ENCODE measurements around the gene BRINP3. TPM values are rescaled to one million over a fixed set of nuclear protein-coding genes. Genes with fewer than 3 reads are reported as not detected.

The BRINP3 gene
- total and polyA plus RNA-seq, 2 donors (not counting 3 experiments of a cell fraction or from before 2014, with no cell fraction given), result not detected

- Histone ChIP-seq H3K4me3 (replicated peaks in 1 of 3; ENCODE audit: insufficient read depth in 1 of 3, low read depth in 1 of 3, low read length in 3 of 3) (no peak overlapping the region), H2AFZ (ENCODE audit: low read depth, low read length) (no peak overlapping the region), H3K79me2 (ENCODE audit: control insufficient read depth, insufficient read depth, low read length) (no peaks in the 10 kb centered on the region), H3K9me3 (replicated peaks; ENCODE audit: control insufficient read depth, insufficient read depth, low read length) (no peaks in the 10 kb centered on the region), H3K27ac (ENCODE audit: insufficient read depth, low read depth, low read length) (no peak overlapping the region), H3K9ac (replicated peaks; ENCODE audit: extremely low read depth, insufficient read depth, low read length) (no peak overlapping the region), H3K4me2 (ENCODE audit: insufficient read depth, low read length) (no peak overlapping the region), H3K27me3 (ENCODE audit: control insufficient read depth in 2 of 2, insufficient read depth in 2 of 2, low read length in 2 of 2) (no peaks in the 10 kb centered on the region), H3K9me1 (replicated peaks; ENCODE audit: control insufficient read depth, extremely low read depth, insufficient read depth, low read length) (no peaks in the 10 kb centered on the region), H4K20me1 (replicated peaks; ENCODE audit: control insufficient read depth, extremely low read depth, insufficient read depth, low read length) (no peaks in the 10 kb centered on the region), H3K4me1 (ENCODE audit: control insufficient read depth, extremely low read depth, insufficient read depth, low read length) (no peaks in the 10 kb centered on the region), H3K36me3 (ENCODE audit: control insufficient read depth in 2 of 2, extremely low read depth in 1 of 2, insufficient read depth in 2 of 2, low read length in 2 of 2) (no peaks in the 10 kb centered on the region)
- DNase-seq (ENCODE audit: low read depth, low spot score) (no peak), FAIRE-seq (no peak)
- TF ChIP-seq FOS (IDR thresholded peaks at IDR 0.05; ENCODE audit: borderline replicate concordance, insufficient read depth, low read length) (no peak), POLR2A (IDR thresholded peaks at IDR 0.05; ENCODE audit: low read depth, low read length) (no peak), MYC (IDR thresholded peaks at IDR 0.05; ENCODE audit: low read depth, low read length) (no peak), GATA2 (IDR thresholded peaks at IDR 0.05; ENCODE audit: insufficient read depth, insufficient read length, low read depth, low read length) (no peak), JUN (IDR thresholded peaks at IDR 0.05; ENCODE audit: borderline replicate concordance, insufficient read depth, insufficient read length, low read depth) (no peak), MAX (IDR thresholded peaks at IDR 0.05; ENCODE audit: insufficient read depth, insufficient read length) (no peak), POLR2AphosphoS5 (IDR thresholded peaks at IDR 0.05; ENCODE audit: insufficient read depth, low read depth, low read length) (no peak), EZH2 (IDR thresholded peaks at IDR 0.05; ENCODE audit: borderline replicate concordance, low read depth, low read length, severe bottlenecking) (no peak)
- TF ChIP-seq, protein P1, sequence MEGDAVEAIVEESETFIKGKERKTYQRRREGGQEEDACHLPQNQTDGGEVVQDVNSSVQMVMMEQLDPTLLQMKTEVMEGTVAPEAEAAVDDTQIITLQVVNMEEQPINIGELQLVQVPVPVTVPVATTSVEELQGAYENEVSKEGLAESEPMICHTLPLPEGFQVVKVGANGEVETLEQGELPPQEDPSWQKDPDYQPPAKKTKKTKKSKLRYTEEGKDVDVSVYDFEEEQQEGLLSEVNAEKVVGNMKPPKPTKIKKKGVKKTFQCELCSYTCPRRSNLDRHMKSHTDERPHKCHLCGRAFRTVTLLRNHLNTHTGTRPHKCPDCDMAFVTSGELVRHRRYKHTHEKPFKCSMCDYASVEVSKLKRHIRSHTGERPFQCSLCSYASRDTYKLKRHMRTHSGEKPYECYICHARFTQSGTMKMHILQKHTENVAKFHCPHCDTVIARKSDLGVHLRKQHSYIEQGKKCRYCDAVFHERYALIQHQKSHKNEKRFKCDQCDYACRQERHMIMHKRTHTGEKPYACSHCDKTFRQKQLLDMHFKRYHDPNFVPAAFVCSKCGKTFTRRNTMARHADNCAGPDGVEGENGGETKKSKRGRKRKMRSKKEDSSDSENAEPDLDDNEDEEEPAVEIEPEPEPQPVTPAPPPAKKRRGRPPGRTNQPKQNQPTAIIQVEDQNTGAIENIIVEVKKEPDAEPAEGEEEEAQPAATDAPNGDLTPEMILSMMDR (IDR thresholded peaks at IDR 0.05; ENCODE audit: extremely low read depth in 1 of 2, insufficient read depth in 1 of 2, low read depth in 1 of 2, low read length in 2 of 2), result no peak
- CTCF ChIA-PET, result no interaction called here
- POLR2A ChIA-PET, result no interaction called here
- dilution Hi-C loops (cut with MboI; ENCODE audit: extremely low pct_ligation_motif_present, low sequenced_read_pairs), result no loop called here
- intact Hi-C loops (cut with micrococcal nuclease), result no loop called here
- no TSS peak for BruUV-seq (replicated peaks)
Observed at GRCh38 chr1:190377294-190377693, 100.4 kb downstream of the BRINP3 start.

All from endothelial cell of umbilical vein (primary cell).